Endothelial cell (in vitro differentiated cells): Measurements from ENCODE around the gene GJA4. TPM values are rescaled to one million over a fixed set of nuclear protein-coding genes. Genes with fewer than 3 reads are reported as not detected.

ENCODE experiments used
- DNase-seq: peaks from one replicate; pipeline ENCODE4 v3.0.0; 2021; ENCODE audit warnings: low spot score
- H3K27ac Mint-ChIP-seq: one replicate; pipeline ENCODE4 v1.8.0; 2021; ENCODE audit warnings: mixed read lengths, inconsistent platforms; ENCODE audit not compliant: unreplicated experiment
- H3K27me3 Mint-ChIP-seq: one replicate; pipeline ENCODE4 v1.8.0; 2021; ENCODE audit warnings: mild to moderate bottlenecking, moderate library complexity, mixed read lengths, inconsistent platforms; ENCODE audit not compliant: unreplicated experiment
- H3K36me3 Mint-ChIP-seq: one replicate; pipeline ENCODE4 v1.8.0; 2021; ENCODE audit warnings: mild to moderate bottlenecking, low read depth, mixed read lengths, inconsistent platforms; ENCODE audit not compliant: unreplicated experiment
- H3K4me1 Mint-ChIP-seq: one replicate; pipeline ENCODE4 v1.8.0; 2021; ENCODE audit warnings: mild to moderate bottlenecking, mixed read lengths, inconsistent platforms; ENCODE audit not compliant: unreplicated experiment
- H3K4me3 Mint-ChIP-seq: one replicate; pipeline ENCODE4 v1.8.0; 2021; ENCODE audit warnings: mild to moderate bottlenecking, mixed read lengths, inconsistent platforms; ENCODE audit not compliant: unreplicated experiment
- H3K9me3 Mint-ChIP-seq: one replicate; pipeline ENCODE4 v1.8.0; 2021; ENCODE audit warnings: mixed read lengths, inconsistent platforms; ENCODE audit not compliant: unreplicated experiment
- CTCF ChIP-seq: fragments of 200-600 bp; sonication (generic); IDR thresholded peaks from one replicate; pipeline ENCODE4 v1.5.0; 2021; ENCODE audit warnings: antibody characterized with exemption; ENCODE audit not compliant: unreplicated experiment
- total RNA-seq: library from RNA; stranded (reverse); fragmentation: NEBNext Ultra II Directional; extraction: Animal tissue kit (Norgen Biotek cat#: 25700); gene quantifications from one replicate; pipeline ENCODE4 v1.2.1, GENCODE V29; 2021; ENCODE audit not compliant: unreplicated experiment

The GJA4 gene
- total RNA-seq, 1 donor from 2014 or later = 347 TPM

- no peak for DNase-seq
- Mint-ChIP-seq H3K36me3 (no peaks in the 10 kb centered on the region), H3K4me3 (no peak overlapping the region), H3K27me3 (peaks cover 2% of the 10 kb centered on the region), H3K27ac (no peak overlapping the region), H3K4me1 (peaks cover 25% of the 10 kb centered on the region), H3K9me3 (no peaks in the 10 kb centered on the region)
- TF ChIP-seq CTCF = no peak
Measured at GRCh38 chr1:34774957-34775356, 17.8 kb upstream of the GJA4 start.

- Mint-ChIP-seq H3K9me3 (no peaks in the 10 kb centered on the region), H3K27me3 (peaks cover 2% of the 10 kb centered on the region), H3K27ac (no peak overlapping the region), H3K4me1 (peaks cover 29% of the 10 kb centered on the region), H3K4me3 (no peak overlapping the region), H3K36me3 (no peaks in the 10 kb centered on the region)
- no peak for TF ChIP-seq CTCF
- DNase-seq = no peak
Measured at GRCh38 chr1:34776911-34777310, 15.9 kb upstream of the GJA4 start.

GRCh38 chr1:34777519-34778321 is 15.1 kb upstream of the GJA4 start:
- Mint-ChIP-seq H3K36me3 (no peaks in the 10 kb centered on the region), H3K4me1 (peaks cover 35% of the 10 kb centered on the region), H3K4me3 (no peak overlapping the region), H3K9me3 (no peaks in the 10 kb centered on the region), H3K27ac (peak overlapping the region; percentile 1), H3K27me3 (peaks cover 2% of the 10 kb centered on the region)
- TF ChIP-seq CTCF = no peak
- DNase-seq = no peak

- Mint-ChIP-seq H3K27me3 (peaks cover 3% of the 10 kb centered on the region), H3K4me3 (no peak overlapping the region), H3K36me3 (no peaks in the 10 kb centered on the region), H3K4me1 (peaks cover 40% of the 10 kb centered on the region), H3K9me3 (no peaks in the 10 kb centered on the region), H3K27ac (peak overlapping the region; percentile 1)
- TF ChIP-seq CTCF = no peak
- no peak for DNase-seq
Measured at GRCh38 chr1:34778381-34778780, 14.4 kb upstream of the GJA4 start.

- H3K4me3 Mint-ChIP-seq = no peak overlapping the region
- no peaks in the 10 kb centered on the region for H3K9me3 Mint-ChIP-seq
- peaks cover 43% of the 10 kb centered on the region for H3K4me1 Mint-ChIP-seq
- no peak for TF ChIP-seq CTCF
- peaks cover 5% of the 10 kb centered on the region for H3K27me3 Mint-ChIP-seq
- DNase-seq = no peak
- H3K36me3 Mint-ChIP-seq = peaks cover 2% of the 10 kb centered on the region
- H3K27ac Mint-ChIP-seq = no peak overlapping the region
Measured at GRCh38 chr1:34779005-34779404, 13.8 kb upstream of the GJA4 start.
